ENCODE measurements around the gene C3AR1.

The C3AR1 gene

GRCh38 chr12:8069582-8069981 is 3.4 kb upstream of the C3AR1 start:
- H3K23ac ChIP-seq (ENCODE audit: low read depth, low read length, poor library complexity): no peak overlapping the region
- no peak overlapping the region for H3K4ac ChIP-seq (ENCODE audit: low read length)
- H3K9me3 ChIP-seq (replicated peaks in 1 of 2; ENCODE audit: control insufficient read depth in 2 of 2, insufficient read depth in 1 of 2, low read depth in 1 of 2, low read length in 2 of 2): no peaks in the 10 kb centered on the region
- DNase-seq (ENCODE audit: low spot score): no peak
- peaks cover 0 to 6% (median 0%) of the 10 kb centered on the region in 3 experiments for H3K27me3 ChIP-seq (ENCODE audit: control insufficient read depth in 3 of 3, insufficient read depth in 3 of 3, low read depth in 1 of 3, low read length in 3 of 3)
- no peaks in the 10 kb centered on the region for H3K4me1 ChIP-seq (ENCODE audit: control insufficient read depth in 2 of 2, insufficient read depth in 1 of 2, low read depth in 1 of 2, low read length in 2 of 2)
- H3K14ac ChIP-seq (ENCODE audit: low read length): no peak overlapping the region
- no peak overlapping the region for H2BK5ac ChIP-seq (ENCODE audit: low read length)
- no peak overlapping the region for H4K91ac ChIP-seq (ENCODE audit: low read depth, low read length, poor library complexity)
- no peak overlapping the region for H2BK15ac ChIP-seq (ENCODE audit: low read length)
- no peaks in the 10 kb centered on the region for H3K36me3 ChIP-seq (replicated peaks in 1 of 2; ENCODE audit: control insufficient read depth in 2 of 2, insufficient read depth in 2 of 2, low read length in 2 of 2)
- no peak overlapping the region for H2BK12ac ChIP-seq (ENCODE audit: low read length)
- H3K27ac ChIP-seq (replicated peaks; ENCODE audit: low read length): no peak overlapping the region
- H3K4me2 ChIP-seq (ENCODE audit: insufficient read depth, low read length, poor library complexity, severe bottlenecking): no peak overlapping the region
- no peak overlapping the region for H2AK5ac ChIP-seq (ENCODE audit: low read depth, low read length)
- no peak overlapping the region for H2AFZ ChIP-seq (ENCODE audit: low read length)
- no peak overlapping the region for H4K8ac ChIP-seq (ENCODE audit: low read depth, low read length)
- H3K79me1 ChIP-seq (ENCODE audit: low read depth, low read length): no peaks in the 10 kb centered on the region
- H3K4me3 ChIP-seq (ENCODE audit: low read length in 2 of 2): no peak overlapping the region
- H3K9ac ChIP-seq (ENCODE audit: low read depth, low read length, poor library complexity): no peak overlapping the region
- no peak overlapping the region for H3K18ac ChIP-seq (ENCODE audit: low read length)
- H2BK120ac ChIP-seq (ENCODE audit: low read depth, low read length): no peak overlapping the region

GRCh38 chr12:8064131-8064530 is 2.0 kb downstream of the C3AR1 start:
- no peaks in the 10 kb centered on the region for H3K36me3 ChIP-seq (replicated peaks in 1 of 2; ENCODE audit: control insufficient read depth in 2 of 2, insufficient read depth in 2 of 2, low read length in 2 of 2)
- H4K91ac ChIP-seq (ENCODE audit: low read depth, low read length, poor library complexity): no peak overlapping the region
- no peak overlapping the region for H3K9ac ChIP-seq (ENCODE audit: low read depth, low read length, poor library complexity)
- H3K18ac ChIP-seq (ENCODE audit: low read length): no peak overlapping the region
- no peak for DNase-seq (ENCODE audit: low spot score)
- H3K4me1 ChIP-seq (ENCODE audit: control insufficient read depth in 2 of 2, insufficient read depth in 1 of 2, low read depth in 1 of 2, low read length in 2 of 2): no peaks in the 10 kb centered on the region
- peaks cover 0 to 3% (median 0%) of the 10 kb centered on the region in 3 experiments for H3K27me3 ChIP-seq (ENCODE audit: control insufficient read depth in 3 of 3, insufficient read depth in 3 of 3, low read depth in 1 of 3, low read length in 3 of 3)
- no peak overlapping the region for H3K4me3 ChIP-seq (ENCODE audit: low read length in 2 of 2)
- H3K27ac ChIP-seq (replicated peaks; ENCODE audit: low read length): no peak overlapping the region
- H2BK15ac ChIP-seq (ENCODE audit: low read length): no peak overlapping the region
- H3K23ac ChIP-seq (ENCODE audit: low read depth, low read length, poor library complexity): no peak overlapping the region
- no peak overlapping the region for H2BK120ac ChIP-seq (ENCODE audit: low read depth, low read length)
- H3K4me2 ChIP-seq (ENCODE audit: insufficient read depth, low read length, poor library complexity, severe bottlenecking): no peak overlapping the region
- no peak overlapping the region for H2BK5ac ChIP-seq (ENCODE audit: low read length)
- H2BK12ac ChIP-seq (ENCODE audit: low read length): no peak overlapping the region
- no peak overlapping the region for H2AK5ac ChIP-seq (ENCODE audit: low read depth, low read length)
- H2AFZ ChIP-seq (ENCODE audit: low read length): no peak overlapping the region
- no peaks in the 10 kb centered on the region for H3K79me1 ChIP-seq (ENCODE audit: low read depth, low read length)
- no peak overlapping the region for H3K4ac ChIP-seq (ENCODE audit: low read length)
- no peaks in the 10 kb centered on the region for H3K9me3 ChIP-seq (replicated peaks in 1 of 2; ENCODE audit: control insufficient read depth in 2 of 2, insufficient read depth in 1 of 2, low read depth in 1 of 2, low read length in 2 of 2)
- H4K8ac ChIP-seq (ENCODE audit: low read depth, low read length): no peak overlapping the region
- no peak overlapping the region for H3K14ac ChIP-seq (ENCODE audit: low read length)

GRCh38 chr12:8058506-8058905 is 7.7 kb downstream of the C3AR1 start:
- Histone ChIP-seq H3K23ac (ENCODE audit: low read depth, low read length, poor library complexity) (no peak overlapping the region), H3K14ac (ENCODE audit: low read length) (no peak overlapping the region), H3K4me3 (ENCODE audit: low read length in 2 of 2) (no peak overlapping the region), H2BK5ac (ENCODE audit: low read length) (no peak overlapping the region), H2BK120ac (ENCODE audit: low read depth, low read length) (no peak overlapping the region), H3K27me3 (ENCODE audit: control insufficient read depth in 3 of 3, insufficient read depth in 3 of 3, low read depth in 1 of 3, low read length in 3 of 3) (no peaks in the 10 kb centered on the region), H3K18ac (ENCODE audit: low read length) (no peak overlapping the region), H3K9me3 (replicated peaks in 1 of 2; ENCODE audit: control insufficient read depth in 2 of 2, insufficient read depth in 1 of 2, low read depth in 1 of 2, low read length in 2 of 2) (no peaks in the 10 kb centered on the region), H3K4me2 (ENCODE audit: insufficient read depth, low read length, poor library complexity, severe bottlenecking) (no peak overlapping the region), H3K4me1 (ENCODE audit: control insufficient read depth in 2 of 2, insufficient read depth in 1 of 2, low read depth in 1 of 2, low read length in 2 of 2) (peaks cover 0 to 3% of the 10 kb centered on the region in 2 donors), H3K36me3 (replicated peaks in 1 of 2; ENCODE audit: control insufficient read depth in 2 of 2, insufficient read depth in 2 of 2, low read length in 2 of 2) (peaks cover 0 to 20% of the 10 kb centered on the region in 2 donors), H2AFZ (ENCODE audit: low read length) (no peak overlapping the region), H2AK5ac (ENCODE audit: low read depth, low read length) (no peak overlapping the region), H2BK15ac (ENCODE audit: low read length) (no peak overlapping the region), H3K79me1 (ENCODE audit: low read depth, low read length) (no peaks in the 10 kb centered on the region), H3K4ac (ENCODE audit: low read length) (no peak overlapping the region), H2BK12ac (ENCODE audit: low read length) (no peak overlapping the region), H4K91ac (ENCODE audit: low read depth, low read length, poor library complexity) (no peak overlapping the region), H3K27ac (replicated peaks; ENCODE audit: low read length) (no peak overlapping the region), H4K8ac (ENCODE audit: low read depth, low read length) (no peak overlapping the region), H3K9ac (ENCODE audit: low read depth, low read length, poor library complexity) (no peak overlapping the region)
- no CpG with 5 or more reads among the region's 6 CpGs for WGBS, 2 donors (ENCODE audit: extremely low coverage in 2 of 2, insufficient read length in 2 of 2, insufficient replicate concordance in 1 of 2)
- no peak for DNase-seq (ENCODE audit: low spot score)

GRCh38 chr12:8057839-8058238 is 8.3 kb downstream of the C3AR1 start:
- H3K27ac ChIP-seq (replicated peaks; ENCODE audit: low read length): no peak overlapping the region
- H3K36me3 ChIP-seq (replicated peaks in 1 of 2; ENCODE audit: control insufficient read depth in 2 of 2, insufficient read depth in 2 of 2, low read length in 2 of 2): peaks cover 0 to 27% of the 10 kb centered on the region in 2 donors
- no peak overlapping the region for H3K23ac ChIP-seq (ENCODE audit: low read depth, low read length, poor library complexity)
- no peak for DNase-seq (ENCODE audit: low spot score)
- H3K4me1 ChIP-seq (ENCODE audit: control insufficient read depth in 2 of 2, insufficient read depth in 1 of 2, low read depth in 1 of 2, low read length in 2 of 2): peaks cover 0 to 3% of the 10 kb centered on the region in 2 donors
- no peak overlapping the region for H2AFZ ChIP-seq (ENCODE audit: low read length)
- H3K9me3 ChIP-seq (replicated peaks in 1 of 2; ENCODE audit: control insufficient read depth in 2 of 2, insufficient read depth in 1 of 2, low read depth in 1 of 2, low read length in 2 of 2): no peaks in the 10 kb centered on the region
- H3K79me1 ChIP-seq (ENCODE audit: low read depth, low read length): no peaks in the 10 kb centered on the region
- no peak overlapping the region for H2BK5ac ChIP-seq (ENCODE audit: low read length)
- H2BK120ac ChIP-seq (ENCODE audit: low read depth, low read length): no peak overlapping the region
- no peak overlapping the region for H3K4me2 ChIP-seq (ENCODE audit: insufficient read depth, low read length, poor library complexity, severe bottlenecking)
- H4K91ac ChIP-seq (ENCODE audit: low read depth, low read length, poor library complexity): no peak overlapping the region
- no peak overlapping the region for H2BK15ac ChIP-seq (ENCODE audit: low read length)
- H3K27me3 ChIP-seq (ENCODE audit: control insufficient read depth in 3 of 3, insufficient read depth in 3 of 3, low read depth in 1 of 3, low read length in 3 of 3): no peaks in the 10 kb centered on the region
- no peak overlapping the region for H4K8ac ChIP-seq (ENCODE audit: low read depth, low read length)
- no peak overlapping the region for H2BK12ac ChIP-seq (ENCODE audit: low read length)
- WGBS, 2 donors (ENCODE audit: extremely low coverage in 2 of 2, insufficient read length in 2 of 2, insufficient replicate concordance in 1 of 2): no CpG with 5 or more reads among the region's 4 CpGs
- H3K18ac ChIP-seq (ENCODE audit: low read length): no peak overlapping the region
- no peak overlapping the region for H3K4me3 ChIP-seq (ENCODE audit: low read length in 2 of 2)
- no peak overlapping the region for H3K4ac ChIP-seq (ENCODE audit: low read length)
- no peak overlapping the region for H3K9ac ChIP-seq (ENCODE audit: low read depth, low read length, poor library complexity)
- no peak overlapping the region for H2AK5ac ChIP-seq (ENCODE audit: low read depth, low read length)
- H3K14ac ChIP-seq (ENCODE audit: low read length): no peak overlapping the region

Data from neuronal stem cell (in vitro differentiated cells).